GM12875 (cell line): ENCODE data around the gene TTLL8.

Experiments used
- H3K4me3 ChIP-seq: one replicate; pipeline ENCODE4 v1.5.1; 2011; ENCODE audit warnings: low read depth, low read length, control low read depth
- TF ChIP-seq, protein P1 (sequence below): IDR thresholded peaks from 2 replicates; pipeline ENCODE4 v1.5.1; 2011; ENCODE audit warnings: low read depth, mild to moderate bottlenecking, control low read depth, inconsistent platforms, low read length, moderate library complexity, borderline replicate concordance; ENCODE audit not compliant: insufficient read depth

The TTLL8 gene

GRCh38 chr22:50098052-50098451 is 40.0 kb upstream of the TTLL8 start:
- TF ChIP-seq, protein P1, sequence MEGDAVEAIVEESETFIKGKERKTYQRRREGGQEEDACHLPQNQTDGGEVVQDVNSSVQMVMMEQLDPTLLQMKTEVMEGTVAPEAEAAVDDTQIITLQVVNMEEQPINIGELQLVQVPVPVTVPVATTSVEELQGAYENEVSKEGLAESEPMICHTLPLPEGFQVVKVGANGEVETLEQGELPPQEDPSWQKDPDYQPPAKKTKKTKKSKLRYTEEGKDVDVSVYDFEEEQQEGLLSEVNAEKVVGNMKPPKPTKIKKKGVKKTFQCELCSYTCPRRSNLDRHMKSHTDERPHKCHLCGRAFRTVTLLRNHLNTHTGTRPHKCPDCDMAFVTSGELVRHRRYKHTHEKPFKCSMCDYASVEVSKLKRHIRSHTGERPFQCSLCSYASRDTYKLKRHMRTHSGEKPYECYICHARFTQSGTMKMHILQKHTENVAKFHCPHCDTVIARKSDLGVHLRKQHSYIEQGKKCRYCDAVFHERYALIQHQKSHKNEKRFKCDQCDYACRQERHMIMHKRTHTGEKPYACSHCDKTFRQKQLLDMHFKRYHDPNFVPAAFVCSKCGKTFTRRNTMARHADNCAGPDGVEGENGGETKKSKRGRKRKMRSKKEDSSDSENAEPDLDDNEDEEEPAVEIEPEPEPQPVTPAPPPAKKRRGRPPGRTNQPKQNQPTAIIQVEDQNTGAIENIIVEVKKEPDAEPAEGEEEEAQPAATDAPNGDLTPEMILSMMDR: no peak
- no peak overlapping the region for H3K4me3 ChIP-seq

- H3K4me3 ChIP-seq: no peak overlapping the region
- TF ChIP-seq, protein P1: no peak
These were observed 34.2 kb upstream of the TTLL8 start for GRCh38 chr22:50092342-50092741.

DNA sequence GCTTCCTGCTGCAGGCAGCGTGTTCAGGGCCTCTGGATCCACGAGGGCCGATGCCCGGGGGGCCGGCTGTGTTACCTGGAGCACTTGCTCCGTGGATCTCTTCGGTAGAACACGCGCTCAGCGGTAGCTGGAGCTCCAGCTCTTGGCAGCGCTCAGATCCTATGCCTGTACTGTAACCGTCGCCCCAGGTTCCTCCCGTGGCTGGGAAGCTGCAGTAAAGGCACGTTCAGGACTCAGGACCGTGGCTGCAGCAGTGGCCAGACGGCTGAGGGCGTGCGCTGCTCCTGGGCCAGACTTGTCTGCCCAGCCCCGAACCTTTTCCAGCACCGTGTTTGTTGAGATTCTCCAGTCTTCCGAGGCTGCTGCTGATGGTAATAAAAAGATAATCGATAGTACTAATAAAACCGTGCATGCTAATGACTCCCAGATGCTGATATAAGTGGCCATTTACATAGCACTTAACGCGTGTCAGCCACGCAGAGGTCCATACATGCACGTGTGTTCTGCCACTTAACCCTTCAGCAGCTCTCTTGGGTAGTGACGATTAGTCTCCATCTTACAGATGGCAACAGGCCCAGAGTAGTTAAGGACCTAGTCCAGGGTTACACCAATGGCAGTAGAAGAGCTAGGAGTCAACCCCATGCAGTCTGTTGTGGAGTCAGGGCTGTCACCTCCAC is 33.1 kb upstream of the TTLL8 start:
- H3K4me3 ChIP-seq: no peak overlapping the region
- TF ChIP-seq, protein P1: no peak

- TF ChIP-seq, protein P1: no peak
- H3K4me3 ChIP-seq: no peak overlapping the region
These were observed 32.3 kb upstream of the TTLL8 start for GRCh38 chr22:50090412-50090714.

GRCh38 chr22:50089682-50090411 is 31.7 kb upstream of the TTLL8 start, which contains the start of gene MOV10L1:
TSS of gene MOV10L1 (plus strand) at chr22:50090006. CDS start at chr22:50090089, 83 bp downstream.
- TF ChIP-seq, protein P1: no peak
- H3K4me3 ChIP-seq: no peak within 1 kb of the TSS

DNA sequence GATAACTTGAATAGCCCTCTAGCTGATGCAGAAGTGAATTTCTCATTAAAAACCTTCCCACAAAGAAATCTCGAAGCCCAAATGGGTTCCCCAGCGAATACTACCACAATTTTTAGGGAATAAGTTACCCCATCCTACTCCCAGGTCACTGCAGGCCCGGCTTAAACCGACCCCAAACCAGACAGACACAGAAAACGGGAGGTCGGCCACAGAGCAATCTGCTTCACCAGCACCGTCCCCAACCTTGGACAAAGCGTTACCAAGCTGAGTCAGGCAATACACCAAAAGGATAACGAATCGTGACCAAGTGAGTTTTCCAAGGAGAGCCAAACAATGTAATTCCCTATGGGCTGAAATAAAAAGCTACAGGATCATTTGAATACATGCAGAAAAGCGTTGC is 31.1 kb upstream of the TTLL8 start:
- TF ChIP-seq, protein P1: no peak
- no peak overlapping the region for H3K4me3 ChIP-seq

DNA sequence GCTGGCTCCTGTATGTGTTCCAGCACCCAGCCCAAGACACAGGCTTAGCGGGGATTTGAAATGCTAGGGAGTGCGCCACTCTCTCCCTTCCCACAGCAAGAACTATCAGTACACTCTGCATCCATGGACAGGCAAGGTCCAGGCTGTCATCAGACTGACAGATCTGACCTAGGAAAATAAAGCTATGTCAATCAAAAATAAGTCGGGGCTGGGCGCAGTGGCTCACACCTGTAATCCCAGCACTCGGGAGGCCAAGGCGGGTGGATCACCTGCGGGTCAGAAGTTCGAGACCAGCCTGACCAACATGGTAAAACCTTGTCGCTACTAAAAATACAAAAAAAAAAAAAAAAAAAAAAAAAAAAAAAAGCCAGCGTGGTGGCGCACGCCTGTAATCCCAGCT is 30.0 kb upstream of the TTLL8 start:
- TF ChIP-seq, protein P1: no peak
- H3K4me3 ChIP-seq: no peak overlapping the region
